ENCODE results near the gene FANCM.
"Not testable (repeated sequence)": the region's sequence is repeated elsewhere in the genome, so short reads cannot be mapped to it uniquely, and the experiment has no call there.

FANCM gene

GRCh38 chr14:45133683-45134050 lies 2.1 kb upstream of the FANCM start:
- no peaks in the 10 kb centered on the region for H3K9me3 Mint-ChIP-seq

GRCh38 chr14:45134051-45134958 lies 1.4 kb upstream of the FANCM start, which contains the start of gene FKBP3:
Gene FKBP3, minus strand, starts transcription at chr14:45134481. Its CDS starts 25 bp downstream, at chr14:45134456.
- Mint-ChIP-seq H3K27ac (peak within 1 kb of the TSS; percentile 96), H3K27me3 (no peaks in the 10 kb centered on the region), H3K4me3 (peak within 1 kb of the TSS; percentile 97), H3K36me3 (ENCODE audit: low read depth) (peaks cover 8% of the 10 kb centered on the region), H3K9me3 (no peaks in the 10 kb centered on the region), H3K4me1 (ENCODE audit: low read depth) (peaks cover 41% of the 10 kb centered on the region)

More at GRCh38 chr14:45133683-45134050, 2.1 kb upstream of the FANCM start:
- Mint-ChIP-seq H3K4me3 (peak overlapping the region; percentile 97), H3K4me1 (ENCODE audit: low read depth) (peaks cover 35% of the 10 kb centered on the region), H3K27me3 (no peaks in the 10 kb centered on the region), H3K27ac (peak overlapping the region; percentile 96), H3K36me3 (ENCODE audit: low read depth) (peaks cover 8% of the 10 kb centered on the region)

- Mint-ChIP-seq H3K4me1 (ENCODE audit: low read depth) (peaks cover 40% of the 10 kb centered on the region), H3K36me3 (ENCODE audit: low read depth) (peaks cover 5% of the 10 kb centered on the region), H3K27me3 (no peaks in the 10 kb centered on the region), H3K4me3 (peak overlapping the region; percentile 97), H3K9me3 (no peaks in the 10 kb centered on the region), H3K27ac (peak overlapping the region; percentile 94)
Observed at GRCh38 chr14:45135156-45135555, 574 bp upstream of the FANCM start.

- H3K27me3 Mint-ChIP-seq = no peaks in the 10 kb centered on the region
- peak overlapping the region; percentile 94 for H3K27ac Mint-ChIP-seq
- peaks cover 43% of the 10 kb centered on the region for H3K4me1 Mint-ChIP-seq (ENCODE audit: low read depth)
- peak overlapping the region; percentile 97 for H3K4me3 Mint-ChIP-seq
- H3K36me3 Mint-ChIP-seq (ENCODE audit: low read depth) = peaks cover 11% of the 10 kb centered on the region
- no peaks in the 10 kb centered on the region for H3K9me3 Mint-ChIP-seq
Observed at GRCh38 chr14:45136399-45136798, 669 bp downstream of the FANCM start.

GRCh38 chr14:45140661-45141187 lies 5.0 kb downstream of the FANCM start:
- no peaks in the 10 kb centered on the region for H3K27me3 Mint-ChIP-seq
- H3K4me1 Mint-ChIP-seq (ENCODE audit: low read depth) = peaks cover 32% of the 10 kb centered on the region
- H3K9me3 Mint-ChIP-seq = no peaks in the 10 kb centered on the region
- no peak overlapping the region for H3K4me3 Mint-ChIP-seq
- H3K27ac Mint-ChIP-seq = no peak overlapping the region
- peaks cover 29% of the 10 kb centered on the region for H3K36me3 Mint-ChIP-seq (ENCODE audit: low read depth)

- not testable (repeated sequence) for H3K27ac Mint-ChIP-seq, H3K27me3 Mint-ChIP-seq, H3K4me3 Mint-ChIP-seq, H3K9me3 Mint-ChIP-seq
- H3K4me1 Mint-ChIP-seq (ENCODE audit: low read depth) = peaks cover 30% of the 10 kb centered on the region
- peaks cover 38% of the 10 kb centered on the region for H3K36me3 Mint-ChIP-seq (ENCODE audit: low read depth)
Observed at GRCh38 chr14:45142083-45142482, 6.4 kb downstream of the FANCM start.

- Mint-ChIP-seq H3K27ac (no peak overlapping the region), H3K4me3 (no peak overlapping the region), H3K4me1 (ENCODE audit: low read depth) (peaks cover 10% of the 10 kb centered on the region), H3K9me3 (no peaks in the 10 kb centered on the region), H3K36me3 (ENCODE audit: low read depth) (peaks cover 48% of the 10 kb centered on the region), H3K27me3 (no peaks in the 10 kb centered on the region)
Observed at GRCh38 chr14:45144658-45145057, 8.9 kb downstream of the FANCM start.

GRCh38 chr14:45145214-45145613 lies 9.5 kb downstream of the FANCM start:
- no peak overlapping the region for H3K4me3 Mint-ChIP-seq
- H3K36me3 Mint-ChIP-seq (ENCODE audit: low read depth) = peaks cover 46% of the 10 kb centered on the region
- no peak overlapping the region for H3K27ac Mint-ChIP-seq
- peaks cover 7% of the 10 kb centered on the region for H3K4me1 Mint-ChIP-seq (ENCODE audit: low read depth)
- no peaks in the 10 kb centered on the region for H3K9me3 Mint-ChIP-seq
- no peaks in the 10 kb centered on the region for H3K27me3 Mint-ChIP-seq

- Mint-ChIP-seq H3K27ac (no peak overlapping the region), H3K9me3 (no peaks in the 10 kb centered on the region), H3K4me3 (no peak overlapping the region), H3K27me3 (no peaks in the 10 kb centered on the region), H3K36me3 (ENCODE audit: low read depth) (peaks cover 37% of the 10 kb centered on the region), H3K4me1 (ENCODE audit: low read depth) (no peaks in the 10 kb centered on the region)
Observed at GRCh38 chr14:45149602-45150001, 13.9 kb downstream of the FANCM start.

GRCh38 chr14:45150386-45150890 lies 14.7 kb downstream of the FANCM start:
- Mint-ChIP-seq H3K27me3 (no peaks in the 10 kb centered on the region), H3K36me3 (ENCODE audit: low read depth) (peaks cover 29% of the 10 kb centered on the region), H3K4me1 (ENCODE audit: low read depth) (no peaks in the 10 kb centered on the region), H3K27ac (no peak overlapping the region), H3K9me3 (no peaks in the 10 kb centered on the region), H3K4me3 (no peak overlapping the region)

- H3K27me3 Mint-ChIP-seq = no peaks in the 10 kb centered on the region
- peaks cover 26% of the 10 kb centered on the region for H3K36me3 Mint-ChIP-seq (ENCODE audit: low read depth)
- H3K4me1 Mint-ChIP-seq (ENCODE audit: low read depth) = peaks cover 8% of the 10 kb centered on the region
- no peaks in the 10 kb centered on the region for H3K9me3 Mint-ChIP-seq
- no peak overlapping the region for H3K4me3 Mint-ChIP-seq
- H3K27ac Mint-ChIP-seq = no peak overlapping the region
Observed at GRCh38 chr14:45156067-45156466, 20.3 kb downstream of the FANCM start.

GRCh38 chr14:45169906-45170305 lies 34.2 kb downstream of the FANCM start:
- Mint-ChIP-seq H3K27ac (no peak overlapping the region), H3K27me3 (no peaks in the 10 kb centered on the region), H3K9me3 (no peaks in the 10 kb centered on the region), H3K36me3 (ENCODE audit: low read depth) (peaks cover 47% of the 10 kb centered on the region), H3K4me1 (ENCODE audit: low read depth) (no peaks in the 10 kb centered on the region), H3K4me3 (no peak overlapping the region)

GRCh38 chr14:45177076-45177475 lies 41.3 kb downstream of the FANCM start:
- Mint-ChIP-seq H3K36me3 (ENCODE audit: low read depth) (peaks cover 28% of the 10 kb centered on the region), H3K27ac (no peak overlapping the region), H3K27me3 (no peaks in the 10 kb centered on the region), H3K4me3 (no peak overlapping the region), H3K4me1 (ENCODE audit: low read depth) (no peaks in the 10 kb centered on the region), H3K9me3 (no peaks in the 10 kb centered on the region)

- no peaks in the 10 kb centered on the region for H3K27me3 Mint-ChIP-seq
- H3K4me3 Mint-ChIP-seq = no peak overlapping the region
- peaks cover 22% of the 10 kb centered on the region for H3K36me3 Mint-ChIP-seq (ENCODE audit: low read depth)
- H3K9me3 Mint-ChIP-seq = no peaks in the 10 kb centered on the region
- no peaks in the 10 kb centered on the region for H3K4me1 Mint-ChIP-seq (ENCODE audit: low read depth)
- H3K27ac Mint-ChIP-seq = no peak overlapping the region
Observed at GRCh38 chr14:45181329-45181728, 45.6 kb downstream of the FANCM start.

GRCh38 chr14:45181806-45182205 lies 46.1 kb downstream of the FANCM start:
- Mint-ChIP-seq H3K9me3 (no peaks in the 10 kb centered on the region), H3K36me3 (ENCODE audit: low read depth) (peaks cover 24% of the 10 kb centered on the region), H3K4me1 (ENCODE audit: low read depth) (no peaks in the 10 kb centered on the region), H3K27ac (no peak overlapping the region), H3K27me3 (no peaks in the 10 kb centered on the region), H3K4me3 (no peak overlapping the region)

Measured in stimulated activated naive CD8-positive, alpha-beta T cell treated with anti-CD3 and anti-CD28 coated beads, Interleukin-15, Interleukin-2, amounts not matched to agents 100 ng/mL and 50 ng/mL, for 24 hours (primary cell).